ENCODE data around the gene RPL29. TPM values are rescaled to one million over a fixed set of nuclear protein-coding genes. Genes with fewer than 3 reads are reported as not detected.

RPL29 gene
- total RNA-seq, 2 experiments from 2014 or later = 1,417 to 1,432 TPM

DNA sequence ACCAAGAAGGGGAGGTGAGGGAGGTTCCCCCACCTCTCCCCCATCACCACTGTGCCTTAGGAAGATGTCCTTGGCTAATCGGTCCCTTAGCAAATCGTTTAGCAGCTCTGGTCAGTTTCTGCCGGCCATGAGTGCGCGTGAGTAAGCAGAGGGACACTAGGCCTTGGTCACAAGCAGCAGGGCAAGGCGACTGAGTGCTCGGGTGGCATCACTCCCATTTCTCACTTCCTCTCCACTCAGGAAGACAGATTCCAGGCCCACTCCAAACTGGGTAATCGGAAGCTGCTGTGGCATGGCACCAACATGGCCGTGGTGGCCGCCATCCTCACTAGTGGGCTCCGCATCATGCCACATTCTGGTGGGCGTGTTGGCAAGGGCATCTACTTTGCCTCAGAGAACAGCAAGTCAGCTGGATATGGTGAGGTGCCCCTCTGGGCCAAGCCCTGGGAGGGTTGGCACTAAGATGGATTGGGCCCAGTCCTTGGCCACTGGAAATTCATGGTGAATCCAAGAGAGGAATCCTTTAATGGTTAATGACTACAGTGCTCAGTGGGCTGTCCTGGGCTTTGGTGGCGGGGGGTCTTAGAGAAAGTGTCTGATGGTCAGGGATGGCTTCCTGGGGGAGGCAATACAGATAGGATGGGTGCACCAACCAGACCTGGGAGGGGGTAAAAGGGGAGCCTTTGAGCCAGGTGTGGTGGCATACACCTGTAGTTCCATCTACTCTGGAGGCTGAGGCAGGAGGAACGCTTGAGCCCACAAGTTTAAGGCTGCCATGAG is 49.6 kb downstream of the RPL29 start:
- CTCF ChIA-PET = no interaction called here
- POLR2A ChIA-PET = no interaction called here

DNA sequence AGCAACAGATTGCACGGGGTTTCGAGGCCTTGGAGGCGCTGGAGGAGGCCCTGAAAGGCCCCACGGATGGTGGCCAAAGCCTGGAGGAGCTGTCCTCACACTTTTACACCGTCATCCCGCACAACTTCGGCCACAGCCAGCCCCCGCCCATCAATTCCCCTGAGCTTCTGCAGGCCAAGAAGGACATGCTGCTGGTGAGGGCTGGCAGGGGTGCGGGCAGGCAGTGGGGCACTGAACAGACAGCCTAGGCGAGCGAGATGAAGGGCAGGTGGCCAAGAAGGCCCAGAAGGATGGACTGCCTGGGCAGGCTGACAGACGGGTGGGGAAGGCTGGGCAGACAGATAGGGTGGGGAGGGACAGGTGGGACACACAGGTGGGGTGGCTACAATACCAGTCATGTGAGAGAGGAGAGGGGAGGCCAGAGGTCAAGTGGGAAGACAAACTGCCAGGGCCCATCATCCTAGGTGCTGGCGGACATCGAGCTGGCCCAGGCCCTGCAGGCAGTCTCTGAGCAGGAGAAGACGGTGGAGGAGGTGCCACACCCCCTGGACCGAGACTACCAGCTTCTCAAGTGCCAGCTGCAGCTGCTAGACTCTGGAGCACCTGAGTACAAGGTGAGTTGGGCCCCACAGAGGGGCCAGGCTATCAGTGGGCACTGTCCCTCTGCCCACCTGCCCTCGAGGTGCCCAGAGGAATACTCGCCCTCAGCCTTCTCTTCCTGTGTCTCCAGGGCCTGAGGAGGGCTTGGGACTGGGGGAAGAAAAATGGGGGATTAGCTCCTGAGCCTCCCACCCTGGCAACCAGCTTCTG is 50.5 kb downstream of the RPL29 start:
- POLR2A ChIA-PET = no interaction called here
- CTCF ChIA-PET = interaction anchor here (0.7 kb wide), 1 partner anchor 19 kb away, joined by 3 read pairs; no protein-coding TSS in a partner anchor

DNA sequence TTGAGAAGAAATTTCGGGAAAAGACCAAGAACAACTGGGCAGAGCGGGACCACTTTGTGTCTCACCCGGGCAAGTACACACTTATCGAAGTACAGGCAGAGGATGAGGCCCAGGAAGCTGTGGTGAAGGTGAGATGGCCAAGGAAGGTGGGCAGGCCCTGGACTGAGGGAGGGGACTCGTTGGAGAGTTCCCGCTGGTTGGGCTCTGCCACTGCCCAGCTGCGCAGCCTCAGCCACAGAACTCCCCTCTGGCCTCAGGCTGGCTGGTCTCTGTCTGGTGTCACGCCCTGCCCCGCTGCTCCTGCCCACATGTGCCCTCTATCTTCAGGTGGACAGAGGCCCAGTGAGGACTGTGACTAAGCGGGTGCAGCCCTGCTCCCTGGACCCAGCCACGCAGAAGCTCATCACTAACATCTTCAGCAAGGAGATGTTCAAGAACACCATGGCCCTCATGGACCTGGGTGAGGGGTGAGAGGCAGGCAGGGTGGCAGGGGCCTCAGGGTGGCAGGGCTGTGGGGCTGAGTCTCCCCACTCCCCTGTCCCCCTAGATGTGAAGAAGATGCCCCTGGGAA is 51.2 kb downstream of the RPL29 start:
- ChIA-PET POLR2A (no interaction called here), CTCF (interaction anchor here (0.7 kb wide), 1 partner anchor 20 kb away, joined by 3 read pairs; no protein-coding TSS in a partner anchor)

Other genes starting within 250 kb of the RPL29 start
- not detected for gene IQCF6, start 216.7 kb downstream of the RPL29 start, total RNA-seq
- not detected for gene IQCF2, start 134.3 kb downstream of the RPL29 start, total RNA-seq
- not detected for gene IQCF5, start 120.3 kb downstream of the RPL29 start, total RNA-seq
- gene IQCF1, start 92.5 kb downstream of the RPL29 start, total RNA-seq = not detected
- gene RRP9, start 54.0 kb downstream of the RPL29 start, total RNA-seq = 10 to 100 TPM; 82.4 to 83.9 TPM
- gene PARP3, start 53.5 kb downstream of the RPL29 start, total RNA-seq = 10 to 100 TPM in 1 of 2 experiments, 1 to 10 TPM in 1; 9.7 to 12.2 TPM
- not detected for gene GPR62, start 40.5 kb downstream of the RPL29 start, total RNA-seq
- gene PCBP4, start 28.4 kb downstream of the RPL29 start, total RNA-seq = 10 to 100 TPM; 10.4 to 10.9 TPM
- 10 to 100 TPM; 57.2 to 59.0 TPM for gene ABHD14B, start 21.8 kb downstream of the RPL29 start, total RNA-seq
- 10 to 100 TPM; 14.4 to 14.5 TPM for gene ABHD14A, start 20.8 kb downstream of the RPL29 start, total RNA-seq
- 10 to 100 TPM; 57.0 to 63.9 TPM for gene ACY1, start 12.4 kb downstream of the RPL29 start, total RNA-seq
- 10 to 100 TPM; 26.5 to 26.8 TPM for gene DUSP7, start 60.7 kb upstream of the RPL29 start, total RNA-seq
- 10 to 100 TPM; 24.5 to 27.4 TPM for gene POC1A, start 158.5 kb upstream of the RPL29 start, total RNA-seq
- 10 to 100 TPM; 71.7 to 73.8 TPM for gene ALAS1, start 202.3 kb upstream of the RPL29 start, total RNA-seq
- under 1 TPM; 0.23 to 0.50 TPM for gene TLR9, start 229.8 kb upstream of the RPL29 start, total RNA-seq
- 100 to 1,000 TPM; 117 to 123 TPM for gene TWF2, start 243.3 kb upstream of the RPL29 start, total RNA-seq
- 10 to 100 TPM; 70.2 to 75.3 TPM for gene PPM1M, start 249.9 kb upstream of the RPL29 start, total RNA-seq